Neural cell (in vitro differentiated cells): ENCODE data around the gene EXOC4.

Source experiments
- CTCF ChIP-seq: fragments of 450-650 bp; IDR thresholded peaks from 2 replicates; pipeline ENCODE4 v1.5.1; 2014; ENCODE audit warnings: antibody characterized with exemption, mild to moderate bottlenecking, moderate library complexity; ENCODE audit not compliant: poor library complexity, severe bottlenecking
- EZH2 ChIP-seq: fragments of 200-600, 300-800 bp; shearing (Covaris generic), sonication (generic); IDR thresholded peaks from 2 replicates; pipeline ENCODE4 v1.6.1; 2014; ENCODE audit warnings: antibody characterized with exemption, low read length, borderline replicate concordance, mild to moderate bottlenecking; ENCODE audit not compliant: insufficient read depth, poor library complexity, severe bottlenecking
- MXI1 ChIP-seq: fragments of 450-650 bp; conservative IDR thresholded peaks from 2 replicates; pipeline ENCODE4 v1.6.1; 2014; ENCODE audit warnings: antibody characterized with exemption, mild to moderate bottlenecking; ENCODE audit not compliant: poor library complexity, severe bottlenecking
- TAF1 ChIP-seq: IDR thresholded peaks from 2 replicates; pipeline ENCODE4 v1.6.1; 2012; ENCODE audit warnings: low read depth
- TF ChIP-seq, protein P1 (sequence below): IDR thresholded peaks from 2 replicates; pipeline ENCODE4 v1.6.1; 2012; ENCODE audit warnings: borderline replicate concordance

- no peak for TF ChIP-seq CTCF
- TF ChIP-seq TAF1 = no peak
- no peak for TF ChIP-seq MXI1
- TF ChIP-seq, protein P1, sequence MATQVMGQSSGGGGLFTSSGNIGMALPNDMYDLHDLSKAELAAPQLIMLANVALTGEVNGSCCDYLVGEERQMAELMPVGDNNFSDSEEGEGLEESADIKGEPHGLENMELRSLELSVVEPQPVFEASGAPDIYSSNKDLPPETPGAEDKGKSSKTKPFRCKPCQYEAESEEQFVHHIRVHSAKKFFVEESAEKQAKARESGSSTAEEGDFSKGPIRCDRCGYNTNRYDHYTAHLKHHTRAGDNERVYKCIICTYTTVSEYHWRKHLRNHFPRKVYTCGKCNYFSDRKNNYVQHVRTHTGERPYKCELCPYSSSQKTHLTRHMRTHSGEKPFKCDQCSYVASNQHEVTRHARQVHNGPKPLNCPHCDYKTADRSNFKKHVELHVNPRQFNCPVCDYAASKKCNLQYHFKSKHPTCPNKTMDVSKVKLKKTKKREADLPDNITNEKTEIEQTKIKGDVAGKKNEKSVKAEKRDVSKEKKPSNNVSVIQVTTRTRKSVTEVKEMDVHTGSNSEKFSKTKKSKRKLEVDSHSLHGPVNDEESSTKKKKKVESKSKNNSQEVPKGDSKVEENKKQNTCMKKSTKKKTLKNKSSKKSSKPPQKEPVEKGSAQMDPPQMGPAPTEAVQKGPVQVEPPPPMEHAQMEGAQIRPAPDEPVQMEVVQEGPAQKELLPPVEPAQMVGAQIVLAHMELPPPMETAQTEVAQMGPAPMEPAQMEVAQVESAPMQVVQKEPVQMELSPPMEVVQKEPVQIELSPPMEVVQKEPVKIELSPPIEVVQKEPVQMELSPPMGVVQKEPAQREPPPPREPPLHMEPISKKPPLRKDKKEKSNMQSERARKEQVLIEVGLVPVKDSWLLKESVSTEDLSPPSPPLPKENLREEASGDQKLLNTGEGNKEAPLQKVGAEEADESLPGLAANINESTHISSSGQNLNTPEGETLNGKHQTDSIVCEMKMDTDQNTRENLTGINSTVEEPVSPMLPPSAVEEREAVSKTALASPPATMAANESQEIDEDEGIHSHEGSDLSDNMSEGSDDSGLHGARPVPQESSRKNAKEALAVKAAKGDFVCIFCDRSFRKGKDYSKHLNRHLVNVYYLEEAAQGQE = no peak
- no peak for TF ChIP-seq EZH2
Observed at GRCh38 chr7:133977409-133978274, 724.8 kb downstream of the EXOC4 start.
